Lower leg skin (tissue), 3 donors: ENCODE data around the gene CYP17A1.
"Not testable (repeated sequence)": the region's sequence is repeated elsewhere in the genome, so short reads cannot be mapped to it uniquely, and the experiment has no call there.

Experiments used
- POLR2A ChIP-seq, 2 donors: fragments of 450-650 bp; IDR thresholded peaks; one replicate each; pipeline ENCODE4 v1.6.1; 2016 to 2017; ENCODE audit warnings: antibody characterized with exemption in 2 of 2, mild to moderate bottlenecking in 1 of 2, moderate library complexity in 1 of 2
- TF ChIP-seq, protein P1 (sequence below), 3 donors: fragments of 450-650 bp; IDR thresholded peaks; one replicate each; pipeline ENCODE4 v1.5.1; 2016; ENCODE audit warnings: antibody characterized with exemption in 3 of 3, mild to moderate bottlenecking in 3 of 3, moderate library complexity in 2 of 3

DNA sequence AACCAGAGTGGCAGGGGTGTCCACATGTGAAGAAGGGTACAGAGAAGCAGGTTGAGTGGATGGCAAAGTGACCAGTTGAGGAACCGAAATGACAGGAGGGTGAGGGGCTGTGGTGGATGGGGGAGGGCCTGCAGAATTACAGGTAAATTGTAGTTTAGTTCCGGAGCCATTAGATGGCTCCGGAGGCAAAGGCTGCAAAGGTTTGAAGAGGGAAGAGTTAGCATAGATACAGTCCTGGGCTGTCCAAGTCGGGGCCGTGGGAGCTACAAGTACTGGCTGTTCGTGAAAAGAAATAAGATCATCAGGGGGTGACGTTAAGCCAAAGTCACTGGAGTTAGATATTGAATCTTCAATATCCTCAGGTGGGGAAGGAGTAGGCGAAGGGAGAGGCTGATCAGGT, 5.9 kb upstream of the CYP17A1 start:
- TF ChIP-seq, protein P1, sequence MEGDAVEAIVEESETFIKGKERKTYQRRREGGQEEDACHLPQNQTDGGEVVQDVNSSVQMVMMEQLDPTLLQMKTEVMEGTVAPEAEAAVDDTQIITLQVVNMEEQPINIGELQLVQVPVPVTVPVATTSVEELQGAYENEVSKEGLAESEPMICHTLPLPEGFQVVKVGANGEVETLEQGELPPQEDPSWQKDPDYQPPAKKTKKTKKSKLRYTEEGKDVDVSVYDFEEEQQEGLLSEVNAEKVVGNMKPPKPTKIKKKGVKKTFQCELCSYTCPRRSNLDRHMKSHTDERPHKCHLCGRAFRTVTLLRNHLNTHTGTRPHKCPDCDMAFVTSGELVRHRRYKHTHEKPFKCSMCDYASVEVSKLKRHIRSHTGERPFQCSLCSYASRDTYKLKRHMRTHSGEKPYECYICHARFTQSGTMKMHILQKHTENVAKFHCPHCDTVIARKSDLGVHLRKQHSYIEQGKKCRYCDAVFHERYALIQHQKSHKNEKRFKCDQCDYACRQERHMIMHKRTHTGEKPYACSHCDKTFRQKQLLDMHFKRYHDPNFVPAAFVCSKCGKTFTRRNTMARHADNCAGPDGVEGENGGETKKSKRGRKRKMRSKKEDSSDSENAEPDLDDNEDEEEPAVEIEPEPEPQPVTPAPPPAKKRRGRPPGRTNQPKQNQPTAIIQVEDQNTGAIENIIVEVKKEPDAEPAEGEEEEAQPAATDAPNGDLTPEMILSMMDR (IDR thresholded peaks at IDR 0.05) = not testable (repeated sequence)
- TF ChIP-seq POLR2A (IDR thresholded peaks at IDR 0.05) = not testable (repeated sequence)
